IPS DF 4.7 (cell line): Measurements from ENCODE around the gene PGBD5.
"Not testable (repeated sequence)": the region's sequence is repeated elsewhere in the genome, so short reads cannot be mapped to it uniquely, and the experiment has no call there.

Source experiments
- DNase-seq: peaks from one replicate; pipeline ENCODE4 v3.0.0-alpha.2; 2013; ENCODE audit warnings: low spot score; ENCODE audit errors: extremely low read depth

Gene PGBD5

DNA sequence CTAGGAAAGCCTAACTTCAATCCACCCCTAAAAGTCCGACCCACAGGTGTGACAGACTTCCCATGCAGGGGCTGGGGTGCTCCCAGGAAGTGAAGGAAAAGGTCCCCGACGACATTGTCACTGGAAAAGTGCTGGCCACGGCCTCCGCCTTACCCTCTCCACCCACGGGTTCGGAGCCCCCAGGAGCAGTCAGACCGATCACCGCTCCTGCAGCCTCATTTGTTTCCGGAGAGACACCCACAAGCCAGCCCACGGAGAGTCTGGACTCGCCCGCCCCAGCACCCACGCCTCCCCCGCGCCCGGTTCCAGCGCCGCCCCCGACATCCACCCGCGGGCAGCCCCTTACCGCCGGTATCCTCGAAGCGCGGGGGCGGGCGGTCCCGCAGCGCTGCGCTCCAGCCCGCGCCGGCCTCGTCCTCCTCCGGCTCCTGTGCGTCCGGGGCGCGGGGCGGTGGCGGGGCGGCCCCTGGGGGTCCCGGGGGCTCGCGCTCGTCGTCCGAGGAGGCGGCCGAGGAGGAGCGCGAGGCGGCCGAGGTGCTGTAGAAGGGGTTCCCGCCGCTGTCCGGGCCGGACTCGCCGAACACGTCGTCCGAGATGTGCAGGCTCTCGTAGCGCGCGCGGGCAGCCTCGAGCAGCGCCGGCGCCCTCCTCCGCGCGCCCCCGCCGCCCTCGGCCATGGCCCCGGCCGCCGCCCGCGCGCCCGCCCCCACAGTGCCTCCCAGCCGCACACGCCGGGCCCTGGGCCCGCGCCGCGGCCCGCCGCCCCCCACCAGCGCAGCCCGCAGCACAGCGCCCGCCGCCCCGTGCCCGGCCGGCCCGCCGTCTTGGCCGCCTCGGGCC, 660 bp downstream of the PGBD5 start:
- no peak for DNase-seq

DNA sequence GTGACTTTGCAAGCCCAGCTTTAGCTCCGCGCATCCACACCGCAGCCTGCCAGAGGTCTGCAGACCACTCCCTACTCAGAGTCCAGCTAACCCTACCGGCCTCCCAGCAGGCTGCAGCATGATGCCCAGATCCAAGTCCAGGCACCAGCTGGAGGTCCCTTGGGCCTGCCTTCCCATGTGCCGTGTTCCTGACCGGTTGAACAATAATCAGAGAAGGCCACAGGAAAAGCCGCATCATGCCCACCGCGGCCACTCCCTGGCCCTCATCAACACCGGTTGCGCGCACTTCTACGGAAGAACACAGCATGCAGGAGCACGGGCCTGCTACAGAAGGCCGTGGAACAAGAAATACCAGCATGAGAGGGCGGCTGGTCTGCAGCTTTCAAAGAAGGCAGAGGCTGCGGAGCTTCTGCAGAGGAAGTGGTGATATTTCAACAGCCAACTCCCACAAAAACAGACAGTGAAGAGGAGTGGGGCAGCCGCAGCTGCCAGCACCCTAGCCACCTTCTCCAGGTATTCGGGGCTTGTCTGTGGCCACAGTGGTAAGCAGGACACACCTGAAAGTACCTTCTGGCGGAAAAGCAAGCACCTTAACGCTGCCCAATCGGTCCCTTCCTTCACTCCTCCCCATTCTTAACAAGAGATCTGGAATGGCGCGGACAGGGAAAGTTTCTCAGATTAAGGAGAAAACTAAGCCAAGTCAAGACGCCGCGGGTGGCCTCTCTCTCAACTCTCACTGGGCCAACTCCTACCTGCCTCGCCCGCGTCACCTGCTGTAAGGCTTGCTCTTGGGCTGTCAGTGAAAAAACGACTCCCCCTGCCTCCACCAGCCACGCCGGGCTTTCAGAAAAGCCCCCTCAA, 1.5 kb downstream of the PGBD5 start:
- DNase-seq: no peak

DNA sequence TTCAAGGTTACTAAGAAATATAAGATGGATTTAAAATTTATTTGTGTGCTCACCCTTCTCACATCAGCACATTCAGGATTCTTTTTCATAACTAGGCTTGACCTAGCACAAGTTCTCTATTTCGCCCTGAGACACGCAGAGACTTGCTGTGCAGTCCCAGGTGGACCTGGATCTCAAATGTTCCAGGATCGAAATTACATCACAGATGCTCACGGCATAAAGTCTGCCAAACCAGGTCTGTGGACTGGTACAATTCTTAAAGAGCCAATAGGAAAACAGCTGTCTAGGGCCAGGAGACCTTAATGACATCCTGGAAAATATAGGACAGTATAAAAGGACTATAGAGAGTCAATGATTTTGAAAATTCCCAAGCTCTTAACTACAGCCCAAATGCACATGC, 2.2 kb downstream of the PGBD5 start:
- DNase-seq: no peak

DNA sequence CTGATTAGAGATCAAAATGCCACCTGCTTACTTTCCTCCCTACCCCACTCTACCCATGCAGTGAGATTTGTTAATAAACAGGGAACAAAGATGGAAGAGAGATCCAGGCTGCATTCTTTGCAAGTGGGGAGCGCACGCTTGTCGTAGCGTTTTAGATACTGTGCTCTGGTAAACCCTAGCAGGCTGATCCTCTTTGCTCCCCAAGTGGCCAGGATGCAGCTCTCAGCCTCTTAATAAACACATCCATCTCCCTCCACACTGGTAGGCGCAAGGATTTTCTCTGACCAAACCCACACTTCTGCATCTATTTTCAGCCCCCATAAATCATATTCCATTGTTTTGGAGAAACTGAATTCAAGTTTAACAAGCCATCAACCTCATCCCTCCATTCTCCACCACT, 2.9 kb downstream of the PGBD5 start:
- DNase-seq: no peak

DNA sequence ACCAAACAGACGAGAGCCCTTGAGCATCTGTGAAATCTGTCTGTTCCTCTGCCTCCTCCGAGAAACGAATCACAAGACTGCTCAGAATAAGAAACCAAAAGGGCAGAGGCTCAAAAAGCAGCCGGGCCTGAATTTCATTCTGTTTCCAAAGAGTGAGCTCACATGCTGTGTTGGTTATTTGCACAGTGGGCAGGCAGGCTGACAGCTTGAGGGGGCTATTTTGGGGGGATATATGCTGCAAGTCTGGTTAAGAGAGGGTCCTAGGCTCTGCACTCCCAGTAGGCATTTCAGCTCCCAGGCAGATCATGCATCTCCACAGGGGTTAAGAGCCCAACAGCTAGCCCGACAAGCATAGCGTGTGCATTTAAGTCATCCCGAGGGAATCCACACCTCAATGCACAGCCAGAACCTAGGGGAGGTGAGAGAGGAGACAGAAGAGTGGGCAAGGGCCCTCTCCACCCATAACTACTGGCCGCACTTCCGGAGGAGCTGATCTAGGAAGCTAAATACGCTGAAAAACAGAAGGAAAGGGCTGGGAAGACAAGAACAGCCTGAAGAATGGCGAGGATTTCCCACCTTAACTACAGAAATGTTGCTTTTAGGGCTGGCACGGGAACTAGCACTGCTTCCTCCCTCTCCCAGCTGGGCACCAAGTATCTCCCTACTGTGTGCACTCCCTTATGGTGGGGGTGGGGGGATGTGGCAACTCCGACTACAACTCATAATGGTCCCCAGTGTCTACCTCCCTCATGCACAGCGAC, 3.7 kb downstream of the PGBD5 start:
- DNase-seq: no peak

DNA sequence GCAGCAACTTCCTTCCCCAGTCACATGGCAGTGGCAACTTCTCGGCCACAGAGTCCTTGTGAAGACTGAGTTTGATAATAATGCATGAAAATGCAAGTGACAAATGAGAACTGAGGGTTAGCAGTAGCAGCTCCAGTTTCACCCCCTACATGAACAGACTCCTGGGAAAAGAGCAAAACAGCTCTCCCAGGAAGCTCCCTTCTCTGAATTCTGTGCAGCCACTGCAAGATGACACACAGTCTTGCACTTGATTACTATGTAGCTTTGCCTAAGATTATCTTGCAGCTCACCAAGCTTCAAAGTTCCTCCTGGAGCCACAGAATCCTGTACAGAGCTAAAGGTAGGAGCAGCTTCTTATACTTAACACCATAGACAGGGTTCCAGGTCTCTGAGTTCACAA, 4.7 kb downstream of the PGBD5 start:
- no peak for DNase-seq

DNA sequence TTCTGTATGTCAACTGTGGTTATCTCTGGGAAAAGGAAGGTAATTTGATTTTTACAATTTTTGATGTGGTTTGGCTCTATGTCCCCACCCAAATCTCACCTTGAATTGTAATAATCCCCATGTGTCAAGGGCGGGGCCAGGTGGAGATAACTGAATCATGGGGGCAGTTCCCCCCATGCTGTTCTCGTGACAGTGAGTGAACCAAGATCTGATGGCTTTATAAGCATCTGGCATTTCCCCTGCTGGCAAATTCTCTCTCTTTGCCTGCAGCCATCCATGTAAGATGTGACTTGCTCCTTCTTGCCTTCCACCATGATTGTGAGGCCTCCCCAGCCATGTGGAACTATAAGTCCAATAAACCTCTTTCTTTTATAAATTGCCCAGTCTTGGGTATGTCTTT, 5.8 kb downstream of the PGBD5 start:
- DNase-seq: not testable (repeated sequence)

DNA sequence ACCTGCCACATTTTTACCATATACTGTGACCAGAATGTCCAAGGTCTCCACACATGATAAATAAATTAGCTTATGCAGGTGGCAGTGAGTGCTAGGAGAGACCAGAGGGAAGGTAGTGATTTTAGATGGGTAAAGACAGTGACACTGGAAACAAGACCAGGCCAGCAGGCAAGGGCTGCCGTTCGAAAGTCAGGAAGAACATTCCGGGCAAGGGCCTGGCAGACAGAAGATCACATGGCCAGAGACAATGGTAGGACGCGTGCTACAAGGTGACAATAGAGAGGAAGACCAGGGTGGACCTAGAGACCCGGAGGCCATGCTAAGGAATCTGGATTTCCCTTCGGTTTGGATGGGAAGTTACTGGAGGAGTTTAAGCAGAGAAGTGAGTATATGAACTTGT, 9.7 kb downstream of the PGBD5 start:
- DNase-seq: no peak

DNA sequence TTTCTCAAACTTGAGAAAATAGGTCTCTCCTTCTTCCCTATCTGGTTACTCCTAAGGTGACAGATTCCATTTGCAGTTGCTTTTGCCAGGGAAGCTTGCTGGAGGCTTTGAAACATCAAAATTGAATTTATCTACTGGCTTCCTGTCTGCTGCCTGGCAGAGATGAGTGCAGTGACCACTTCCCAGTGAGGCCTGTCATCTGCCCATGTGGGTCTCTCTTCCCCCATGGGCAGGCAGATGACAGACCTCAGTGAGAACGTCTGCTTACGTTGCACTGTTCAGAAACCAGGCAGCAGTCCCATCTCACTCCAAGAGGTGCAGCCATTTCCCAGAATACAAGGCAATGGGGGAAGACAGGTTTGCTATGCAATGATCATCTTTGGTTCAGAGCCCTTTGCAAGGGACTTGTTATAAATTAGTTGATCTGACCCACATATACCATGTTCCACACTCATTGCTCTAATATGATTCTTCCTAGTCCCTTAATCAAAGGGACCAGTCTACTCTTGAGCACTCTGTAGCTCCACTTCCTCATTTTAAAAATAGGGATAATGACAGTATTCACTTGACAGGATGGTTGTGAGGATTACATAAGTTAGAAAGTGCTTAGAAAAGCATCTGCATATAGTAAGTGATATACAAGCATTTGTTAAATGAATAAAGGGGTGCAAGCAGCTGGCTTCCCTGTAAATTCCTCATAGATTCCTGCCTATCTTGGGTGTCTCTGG, 10.6 kb downstream of the PGBD5 start:
- DNase-seq: no peak

DNA sequence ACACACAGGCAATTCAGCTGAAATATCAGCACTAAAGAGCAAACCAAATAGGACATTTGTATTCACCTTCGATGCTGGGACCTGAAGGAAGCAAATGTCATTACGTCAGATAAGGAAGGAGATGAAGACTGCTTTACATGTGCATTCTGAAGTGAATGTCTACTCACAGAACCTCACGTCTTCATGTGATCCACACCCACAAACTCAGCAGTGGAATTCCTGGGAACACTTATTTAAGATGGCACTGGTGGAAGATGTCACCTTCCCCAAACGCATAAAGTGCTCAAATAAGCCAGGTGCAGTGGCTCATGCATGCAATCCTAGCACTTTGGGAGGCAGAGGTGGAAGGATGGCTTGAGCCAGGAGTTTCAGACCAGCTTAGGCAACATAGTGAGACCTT, 11.4 kb downstream of the PGBD5 start:
- no peak for DNase-seq

DNA sequence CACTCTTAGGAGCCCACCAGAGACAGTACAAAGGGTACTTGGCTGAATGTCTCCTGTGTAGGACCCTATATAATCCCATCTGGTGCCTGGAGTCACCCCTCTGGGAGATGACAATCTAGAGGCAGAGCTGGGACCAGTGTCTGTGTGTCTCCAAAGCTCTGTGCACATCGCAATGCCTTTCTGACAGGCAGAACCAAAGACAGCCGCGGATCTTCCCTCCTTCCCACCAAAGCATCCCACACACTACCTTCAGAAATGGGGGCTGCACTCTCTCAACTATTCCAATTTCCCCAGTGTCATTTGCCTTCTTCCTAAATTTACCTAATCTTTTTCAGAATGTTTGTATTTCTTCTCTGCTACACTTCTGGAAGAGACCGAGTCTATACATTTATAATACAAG, 12.0 kb downstream of the PGBD5 start:
- no peak for DNase-seq

DNA sequence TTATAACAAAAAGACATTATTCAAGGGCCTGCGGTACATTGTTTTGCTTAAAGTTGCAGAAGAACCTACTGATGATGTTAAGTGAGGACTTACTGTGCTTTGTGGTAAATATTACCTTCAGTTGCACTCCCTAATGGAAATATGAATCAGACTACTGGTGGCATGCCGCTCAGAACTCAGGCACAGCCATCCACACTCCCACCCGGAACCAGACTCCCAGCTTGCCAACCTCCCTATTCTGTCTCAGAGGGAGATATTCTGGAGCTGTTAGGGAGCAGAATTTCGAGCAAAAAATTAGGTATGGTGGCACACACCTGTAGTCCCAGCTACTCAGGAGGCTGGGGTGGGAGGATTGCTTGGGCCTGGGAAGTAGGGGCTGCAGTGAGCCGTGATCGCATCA, 13.1 kb downstream of the PGBD5 start:
- DNase-seq: no peak

DNA sequence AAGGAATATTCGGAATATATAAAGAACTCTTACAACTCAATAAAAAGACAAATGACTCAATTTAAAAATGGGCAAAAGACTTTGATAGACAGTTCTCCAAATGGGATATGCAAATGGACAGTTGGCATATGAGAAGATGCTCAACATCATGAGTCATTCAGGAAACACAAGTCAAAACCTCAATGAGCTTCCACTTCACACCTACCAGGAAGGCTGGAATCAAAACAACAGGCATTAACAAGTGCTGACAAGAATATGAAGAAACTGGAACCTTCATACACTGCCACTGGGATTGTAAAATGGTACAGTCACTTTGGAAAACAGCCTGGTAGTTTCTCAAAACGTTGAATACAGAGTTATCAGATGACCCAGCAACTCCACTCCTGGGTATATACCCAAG, 17.2 kb downstream of the PGBD5 start:
- DNase-seq: no peak

DNA sequence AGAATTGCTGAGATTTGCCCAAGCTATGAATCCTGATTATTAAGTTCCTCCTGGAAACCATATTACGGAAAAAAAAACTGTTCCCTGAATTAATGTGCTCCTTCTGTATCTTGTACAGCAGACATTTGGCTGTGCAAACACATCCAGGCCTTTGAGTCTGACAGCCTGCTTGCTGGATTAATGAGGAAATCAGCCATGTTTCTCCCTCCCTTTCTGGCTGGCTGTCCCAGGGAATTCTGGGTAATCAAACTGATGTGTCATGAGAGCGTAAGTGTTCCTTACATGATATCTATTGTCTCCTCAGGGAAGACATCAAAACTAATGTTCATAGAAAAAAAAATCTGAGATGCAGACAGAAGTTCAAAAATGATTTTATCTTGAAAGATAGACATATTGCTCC, 18.8 kb downstream of the PGBD5 start:
- DNase-seq: no peak

DNA sequence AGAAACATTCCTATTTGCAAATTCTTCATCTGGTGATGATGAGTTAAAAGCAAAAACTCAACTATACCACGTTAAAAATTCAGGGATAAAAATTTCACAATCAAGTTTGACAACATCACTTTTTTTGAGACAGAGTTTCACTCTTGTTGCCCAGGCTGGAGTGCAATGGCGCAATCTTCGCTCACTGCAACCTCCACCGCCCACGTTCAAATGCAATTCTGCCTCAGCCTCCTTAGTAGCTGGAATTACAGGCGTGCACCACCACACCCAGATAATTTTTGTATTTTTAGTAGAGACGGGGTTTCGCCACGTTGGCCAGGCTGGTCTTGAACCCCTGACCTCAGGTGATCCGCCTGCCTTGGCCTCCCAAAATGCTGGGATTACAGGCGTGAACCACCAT, 19.4 kb downstream of the PGBD5 start:
- not testable (repeated sequence) for DNase-seq

DNA sequence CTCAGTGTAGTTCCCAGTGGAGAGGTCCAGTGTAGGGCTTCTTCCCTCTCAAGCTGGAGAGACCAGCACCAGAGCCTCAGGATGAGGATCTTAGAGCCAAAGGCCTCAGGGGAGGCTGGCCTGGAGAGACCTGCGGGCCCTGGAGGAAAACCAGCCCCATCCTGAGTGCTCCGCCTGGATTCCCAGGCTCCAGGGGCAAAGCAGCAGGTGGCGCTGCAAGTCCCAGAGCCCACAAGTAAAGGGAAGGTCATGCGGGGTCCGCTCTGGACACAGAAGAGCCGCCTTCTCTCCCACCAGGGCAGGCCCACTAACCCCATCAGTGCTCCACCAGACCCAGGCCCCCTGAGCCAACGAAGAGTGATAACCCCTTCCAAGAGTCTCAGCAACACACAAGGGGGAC, 22.7 kb downstream of the PGBD5 start:
- no peak for DNase-seq

DNA sequence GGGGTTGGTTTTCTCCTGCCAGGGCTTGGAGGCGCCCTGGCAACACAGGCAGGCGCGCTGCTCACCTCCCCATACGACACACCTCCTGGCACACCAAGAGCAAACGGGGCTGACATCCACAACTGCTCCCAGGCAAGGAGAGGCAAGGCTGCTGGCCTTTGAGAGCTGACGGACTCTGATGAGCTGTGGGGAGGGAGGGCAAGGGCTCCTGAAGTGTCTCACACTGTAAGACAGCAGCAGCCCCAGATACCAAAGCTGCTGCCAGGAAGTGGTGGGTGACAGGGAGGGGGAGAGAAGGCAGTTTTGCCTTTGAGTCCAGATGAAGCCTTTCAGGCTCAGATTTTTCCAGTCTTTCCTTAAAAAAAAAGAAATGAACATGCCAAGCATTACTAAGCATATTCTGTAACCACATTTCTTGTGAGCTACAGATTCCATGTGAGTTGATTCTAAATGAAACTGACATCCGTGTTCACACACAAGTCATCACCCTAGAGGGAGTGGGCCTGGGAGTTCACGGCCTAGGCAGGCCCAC, 24.3 kb downstream of the PGBD5 start:
- no peak for DNase-seq

DNA sequence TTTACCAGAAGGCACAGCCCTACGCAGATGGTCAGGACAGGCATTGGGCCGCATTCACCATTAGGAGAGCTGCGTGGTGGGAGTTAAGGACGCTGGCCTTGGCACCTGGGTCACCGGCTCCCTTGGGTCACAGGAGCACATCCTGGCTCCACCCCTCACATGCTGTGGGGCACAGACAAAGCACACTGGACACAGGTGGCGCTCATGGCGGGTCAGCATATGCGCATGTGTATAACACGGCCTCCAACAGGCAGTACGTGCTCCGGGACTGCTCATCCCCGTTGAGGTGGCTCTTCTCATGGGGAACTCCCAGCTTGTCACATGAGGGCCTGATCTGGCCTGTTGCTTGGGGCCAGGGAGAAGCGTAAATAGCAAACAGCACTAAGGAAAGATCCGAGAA, 25.0 kb downstream of the PGBD5 start:
- DNase-seq: no peak

DNA sequence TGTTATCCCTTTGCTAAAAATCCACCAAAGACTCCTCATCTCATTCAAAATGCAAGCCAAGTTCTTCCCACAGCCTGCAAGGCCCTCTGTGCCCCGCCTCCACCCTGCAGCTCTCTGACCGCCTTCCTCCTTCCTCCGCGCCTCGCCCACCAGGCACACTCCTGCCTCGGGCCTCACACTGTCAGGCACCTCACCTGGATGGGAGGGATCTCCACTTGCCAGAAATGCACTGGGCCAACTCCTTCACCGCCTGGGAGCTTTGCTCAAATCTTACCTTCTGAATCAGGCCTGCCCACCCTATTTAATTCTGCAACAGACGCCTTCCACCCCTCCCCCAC, 26.2 kb downstream of the PGBD5 start:
- DNase-seq: no peak

DNA sequence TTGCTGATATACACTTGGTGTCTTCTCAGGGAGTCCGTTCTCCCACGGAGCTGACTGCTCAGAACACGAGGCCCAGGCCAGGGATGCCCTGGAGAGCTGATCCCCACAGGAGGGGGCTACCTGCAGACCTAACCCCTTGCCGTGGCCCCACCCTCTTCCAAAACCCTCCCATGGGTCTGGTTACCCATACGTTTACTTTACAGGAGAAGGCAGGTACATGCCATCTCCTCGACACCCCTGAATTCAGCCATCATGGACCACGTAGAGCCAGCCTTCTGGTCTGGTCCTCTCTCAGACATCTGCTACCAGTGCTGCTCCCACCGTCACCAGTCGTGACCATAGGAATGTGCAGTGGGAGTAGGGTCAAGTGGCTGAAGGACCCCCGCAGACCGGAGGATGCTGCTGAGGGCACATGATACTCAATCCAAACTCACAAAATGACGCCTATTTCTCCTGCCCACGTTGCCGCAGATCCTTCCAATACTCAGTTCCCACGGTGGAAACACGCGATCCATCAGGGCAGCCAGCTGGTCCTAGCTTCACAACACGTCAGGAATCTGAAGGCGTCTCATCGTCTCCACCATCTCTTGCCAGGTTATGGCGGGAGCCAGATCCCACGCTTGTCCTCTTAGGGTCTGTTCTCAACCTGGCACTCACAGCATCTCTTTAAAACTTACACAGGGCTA, 26.7 kb downstream of the PGBD5 start:
- no peak for DNase-seq

DNA sequence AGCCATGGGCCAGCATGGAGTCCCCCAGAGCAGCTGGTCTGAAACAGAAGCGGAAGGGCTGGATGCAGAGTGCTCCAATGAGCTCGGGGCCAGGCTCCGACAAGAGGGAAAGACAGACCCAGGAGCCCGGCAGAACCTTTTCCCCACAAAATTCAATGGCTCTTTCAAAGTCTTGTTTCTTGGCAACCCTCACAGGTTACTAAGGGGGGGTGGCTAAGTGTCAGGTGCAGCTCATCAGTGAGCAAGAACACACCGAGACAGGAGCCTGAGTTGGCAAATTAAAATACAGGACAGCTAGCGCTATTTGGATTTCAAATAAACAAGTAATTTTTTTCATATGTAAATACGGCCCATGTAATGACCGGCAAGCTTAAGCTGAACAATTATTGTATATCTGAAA, 27.3 kb downstream of the PGBD5 start:
- DNase-seq: no peak
